OCI-LY7 (cell line): ENCODE results near the gene ERCC5.

ENCODE experiments used
- CTCF ChIP-seq: fragments of 200-600 bp; sonication (generic); conservative IDR thresholded peaks from 2 replicates; pipeline ENCODE4 v1.5.1; 2014; ENCODE audit warnings: mild to moderate bottlenecking, antibody characterized with exemption, low read length, moderate library complexity, mixed read lengths
- EZH2phosphoT487 ChIP-seq: fragments of 200-600 bp; sonication (generic); IDR thresholded peaks from 2 replicates; pipeline ENCODE4 v1.6.1; 2018; ENCODE audit warnings: low read depth, borderline replicate concordance, mild to moderate bottlenecking, mixed run types, antibody characterized with exemption, low read length, moderate library complexity, mixed read lengths

GRCh38 chr13:102913914-102914313, 68.1 kb downstream of the ERCC5 start:
- no peak for TF ChIP-seq CTCF
- no peak for TF ChIP-seq EZH2phosphoT487
